Measurements from ENCODE around the gene TRPM8.

DNA sequence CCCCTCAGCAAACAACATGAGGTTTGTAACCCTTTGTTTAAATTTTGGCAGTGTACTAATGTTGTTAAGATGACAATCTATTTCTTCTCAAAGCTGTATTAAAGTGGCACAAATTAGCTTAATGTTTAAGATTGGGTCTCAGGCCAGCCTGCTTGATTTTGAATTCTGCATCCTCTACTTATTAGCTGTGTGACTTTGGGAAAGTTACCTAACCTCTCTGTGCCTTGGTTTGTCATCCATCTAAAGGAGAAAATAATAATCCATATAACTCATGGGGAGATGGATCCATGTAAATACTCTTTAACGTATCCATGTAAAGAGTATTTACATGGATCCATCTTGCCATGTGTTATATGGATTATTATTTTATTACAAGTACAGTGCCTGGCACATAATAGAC, 2.1 kb downstream of the TRPM8 start:
- TF ChIP-seq, protein P1, sequence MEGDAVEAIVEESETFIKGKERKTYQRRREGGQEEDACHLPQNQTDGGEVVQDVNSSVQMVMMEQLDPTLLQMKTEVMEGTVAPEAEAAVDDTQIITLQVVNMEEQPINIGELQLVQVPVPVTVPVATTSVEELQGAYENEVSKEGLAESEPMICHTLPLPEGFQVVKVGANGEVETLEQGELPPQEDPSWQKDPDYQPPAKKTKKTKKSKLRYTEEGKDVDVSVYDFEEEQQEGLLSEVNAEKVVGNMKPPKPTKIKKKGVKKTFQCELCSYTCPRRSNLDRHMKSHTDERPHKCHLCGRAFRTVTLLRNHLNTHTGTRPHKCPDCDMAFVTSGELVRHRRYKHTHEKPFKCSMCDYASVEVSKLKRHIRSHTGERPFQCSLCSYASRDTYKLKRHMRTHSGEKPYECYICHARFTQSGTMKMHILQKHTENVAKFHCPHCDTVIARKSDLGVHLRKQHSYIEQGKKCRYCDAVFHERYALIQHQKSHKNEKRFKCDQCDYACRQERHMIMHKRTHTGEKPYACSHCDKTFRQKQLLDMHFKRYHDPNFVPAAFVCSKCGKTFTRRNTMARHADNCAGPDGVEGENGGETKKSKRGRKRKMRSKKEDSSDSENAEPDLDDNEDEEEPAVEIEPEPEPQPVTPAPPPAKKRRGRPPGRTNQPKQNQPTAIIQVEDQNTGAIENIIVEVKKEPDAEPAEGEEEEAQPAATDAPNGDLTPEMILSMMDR (IDR thresholded peaks at IDR 0.05), result no peak
- no peak for TF ChIP-seq POLR2A (IDR thresholded peaks at IDR 0.05)
